GM10266 (cell line): ENCODE measurements around the gene WDR31.

Experiments
- DNase-seq: peaks from one replicate; pipeline ENCODE4 v3.0.0; 2012; ENCODE audit errors: extremely low spot score
- CTCF ChIP-seq: IDR thresholded peaks from 2 replicates; pipeline ENCODE4 v1.5.1; 2012; ENCODE audit warnings: mild to moderate bottlenecking, low read depth; ENCODE audit not compliant: control insufficient read depth, insufficient read depth; ENCODE audit errors: missing control alignments

WDR31 gene

GRCh38 chr9:113267911-113268566 is 72.0 kb downstream of the WDR31 start:
- TF ChIP-seq CTCF: no peak

GRCh38 chr9:113266174-113266573 is 73.9 kb downstream of the WDR31 start:
- no peak for TF ChIP-seq CTCF
- no peak for DNase-seq

More at GRCh38 chr9:113267911-113268566, 72.0 kb downstream of the WDR31 start:
- DNase-seq: no peak
